ENCODE results near the gene PNMA8B.
"Not testable (repeated sequence)": the region's sequence is repeated elsewhere in the genome, so short reads cannot be mapped to it uniquely, and the experiment has no call there.

Gene PNMA8B, protein sequence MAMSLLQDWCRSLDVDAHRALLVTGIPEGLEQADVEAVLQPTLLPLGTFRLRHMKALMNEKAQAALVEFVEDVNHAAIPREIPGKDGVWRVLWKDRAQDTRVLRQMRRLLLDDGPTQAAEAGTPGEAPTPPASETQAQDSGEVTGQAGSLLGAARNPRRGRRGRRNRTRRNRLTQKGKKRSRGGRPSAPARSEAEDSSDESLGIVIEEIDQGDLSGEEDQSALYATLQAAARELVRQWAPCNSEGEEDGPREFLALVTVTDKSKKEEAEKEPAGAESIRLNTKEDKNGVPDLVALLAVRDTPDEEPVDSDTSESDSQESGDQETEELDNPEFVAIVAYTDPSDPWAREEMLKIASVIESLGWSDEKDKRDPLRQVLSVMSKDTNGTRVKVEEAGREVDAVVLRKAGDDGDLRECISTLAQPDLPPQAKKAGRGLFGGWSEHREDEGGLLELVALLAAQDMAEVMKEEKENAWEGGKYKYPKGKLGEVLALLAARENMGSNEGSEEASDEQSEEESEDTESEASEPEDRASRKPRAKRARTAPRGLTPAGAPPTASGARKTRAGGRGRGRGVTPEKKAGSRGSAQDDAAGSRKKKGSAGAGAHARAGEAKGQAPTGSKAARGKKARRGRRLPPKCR

GRCh38 chr19:46495786-46496099 is at the start of gene PNMA8B:
PNMA8B (minus strand) TSS chr19:46495867; CDS start chr19:46495465, 402 bp downstream.
- peak; percentile 34 for DNase-seq

GRCh38 chr19:46544651-46545050 is 49.0 kb upstream of the PNMA8B start:
- DNase-seq = no peak

GRCh38 chr19:46542428-46543230 is 47.0 kb upstream of the PNMA8B start:
- DNase-seq = peak; percentile 25

- DNase-seq = no peak
Observed at GRCh38 chr19:46537136-46538097, 41.8 kb upstream of the PNMA8B start.

GRCh38 chr19:46536391-46536790 is 40.7 kb upstream of the PNMA8B start:
- no peak for DNase-seq

DNA sequence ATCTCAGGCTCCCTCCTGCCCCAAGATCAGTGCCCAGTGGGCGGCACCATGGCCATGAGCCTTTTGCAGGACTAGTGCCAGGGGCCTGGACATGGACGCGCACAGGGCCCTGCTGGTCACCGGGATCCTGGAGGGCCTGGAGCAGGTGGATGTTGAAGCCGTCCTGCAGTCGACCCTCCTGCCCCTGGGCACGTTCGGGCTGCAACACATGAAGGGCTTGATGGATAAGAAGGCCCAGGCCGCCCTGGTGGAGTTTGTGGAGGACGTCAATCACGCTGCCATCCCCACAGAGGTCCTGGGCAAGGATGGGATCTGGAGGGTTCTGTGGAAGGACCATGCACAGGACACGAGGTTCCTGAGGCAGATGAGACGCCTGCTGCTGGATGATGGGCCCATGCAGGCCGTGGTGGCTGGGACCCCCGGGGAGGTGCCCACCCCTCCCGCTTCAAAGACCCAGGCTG is 38.0 kb upstream of the PNMA8B start:
- no peak for DNase-seq

DNA sequence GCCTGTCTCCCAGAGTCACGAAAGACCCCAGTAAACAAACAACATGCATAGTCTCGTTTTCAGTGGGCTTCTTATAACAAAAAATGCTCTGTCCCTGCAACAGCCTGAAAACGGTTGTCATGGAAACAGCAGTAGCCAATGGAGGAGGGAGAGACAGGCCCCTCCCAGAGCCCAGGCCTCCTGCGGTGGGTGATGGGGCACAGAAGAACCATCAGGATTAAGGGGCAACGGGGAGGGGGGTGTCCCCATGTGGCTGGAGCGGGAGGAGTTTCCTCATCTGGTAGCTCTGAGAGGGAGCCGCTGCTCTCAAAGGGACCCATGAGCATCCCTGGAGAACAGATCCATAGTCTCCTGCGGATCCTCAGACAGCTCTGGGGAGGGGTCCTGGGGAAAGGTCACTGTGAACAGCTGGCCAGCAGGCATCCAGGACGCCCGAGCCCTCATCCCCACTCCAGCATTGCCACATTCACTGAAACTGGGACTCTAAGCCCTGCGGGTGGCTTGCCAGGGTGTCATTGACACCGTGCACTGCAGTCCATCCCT is 37.5 kb upstream of the PNMA8B start:
- DNase-seq = no peak

DNA sequence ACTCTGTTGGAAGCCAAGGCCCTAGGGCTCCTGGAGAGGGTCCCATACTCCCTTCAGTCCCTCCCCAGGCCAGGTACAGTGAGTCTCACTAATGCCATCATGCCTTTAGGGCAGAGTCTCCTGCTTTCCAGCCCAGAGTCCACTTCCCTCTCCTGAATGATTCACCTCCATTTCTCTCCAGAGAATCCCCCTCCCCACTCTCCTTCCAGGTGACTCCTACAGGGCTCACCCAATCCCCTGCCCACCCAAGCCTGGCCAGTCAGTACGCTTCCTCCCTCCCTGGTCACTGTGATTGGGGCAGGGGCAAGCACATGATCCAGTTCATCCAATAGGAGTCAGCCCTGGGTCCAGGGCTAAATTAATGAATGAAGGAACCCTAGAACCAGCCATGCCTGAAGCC is 35.0 kb upstream of the PNMA8B start:
- DNase-seq = no peak

GRCh38 chr19:46529622-46530451 is 34.2 kb upstream of the PNMA8B start:
- DNase-seq = no peak

GRCh38 chr19:46528601-46529590 is 33.2 kb upstream of the PNMA8B start:
- DNase-seq = no peak

- DNase-seq = not testable (repeated sequence)
Observed at GRCh38 chr19:46526801-46527200, 31.1 kb upstream of the PNMA8B start.

DNA sequence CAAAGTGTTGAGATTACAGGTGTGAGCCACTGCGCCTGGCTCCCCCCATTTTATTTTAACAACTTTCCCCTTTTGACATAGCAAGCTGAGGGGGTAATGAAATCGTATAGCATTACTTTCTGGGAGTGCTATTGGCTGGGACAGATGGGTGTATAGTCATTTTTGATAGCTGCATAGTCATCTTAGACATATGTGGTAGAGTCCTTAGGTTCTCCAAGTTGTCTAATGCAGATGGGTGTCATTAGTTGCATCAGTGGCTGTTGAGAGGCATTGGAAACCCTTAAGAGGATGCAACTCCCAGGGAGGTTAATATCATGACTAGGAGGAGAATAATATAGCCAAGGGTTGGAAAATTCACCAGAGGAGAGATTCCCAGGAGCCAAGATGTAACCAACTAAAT is 28.6 kb upstream of the PNMA8B start:
- DNase-seq = no peak

DNA sequence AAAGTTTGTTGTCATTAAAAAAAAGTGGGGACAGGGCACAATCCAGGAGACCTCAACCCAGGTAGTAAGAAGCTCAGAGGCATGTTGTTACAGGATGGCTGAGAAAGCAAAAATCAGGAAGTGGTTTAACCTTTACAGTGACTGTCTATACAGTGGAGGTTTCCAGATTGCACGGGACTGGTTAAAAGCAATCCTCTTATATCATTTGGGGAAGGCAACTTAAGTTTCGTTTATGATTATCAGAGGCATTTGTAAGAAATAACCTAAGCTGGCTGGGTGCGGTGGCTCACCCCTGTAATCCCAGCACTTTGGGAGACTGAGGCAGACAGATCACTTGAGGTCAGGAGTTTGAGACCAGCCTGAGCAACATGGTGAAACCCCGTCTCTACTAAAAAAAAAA is 27.3 kb upstream of the PNMA8B start:
- DNase-seq = not testable (repeated sequence)

DNA sequence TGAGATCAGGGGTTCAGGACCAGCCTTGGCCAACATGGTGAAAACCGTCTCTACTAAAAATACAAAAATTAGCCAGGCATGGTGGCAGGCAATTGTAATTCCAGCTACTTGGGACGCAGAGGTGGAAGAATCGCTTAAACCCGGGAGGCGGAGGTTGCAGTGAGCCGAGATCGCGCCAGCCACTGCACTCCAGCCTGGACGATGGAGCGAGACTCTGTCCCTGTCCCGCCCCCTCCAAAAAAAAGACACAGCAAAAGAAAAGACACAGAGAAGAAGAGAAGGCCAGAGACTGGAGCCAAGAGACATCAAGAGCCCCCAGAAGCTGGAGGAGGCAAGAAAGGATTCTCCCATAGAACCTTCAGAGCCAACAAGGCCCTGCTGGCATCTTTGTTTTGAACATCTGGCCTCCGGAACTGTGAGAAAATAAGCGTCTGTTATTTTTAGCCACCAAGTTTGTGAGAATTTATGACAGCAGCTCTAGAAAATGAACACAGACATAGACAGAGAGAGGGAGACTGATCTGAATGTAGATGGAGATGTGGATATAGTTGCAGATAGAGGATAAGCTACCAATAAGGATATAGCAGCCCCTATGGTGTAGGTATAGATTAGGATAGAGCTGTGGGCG is 25.7 kb upstream of the PNMA8B start:
- no peak for DNase-seq

- no peak for DNase-seq
Observed at GRCh38 chr19:46520616-46521015, 24.9 kb upstream of the PNMA8B start.

DNA sequence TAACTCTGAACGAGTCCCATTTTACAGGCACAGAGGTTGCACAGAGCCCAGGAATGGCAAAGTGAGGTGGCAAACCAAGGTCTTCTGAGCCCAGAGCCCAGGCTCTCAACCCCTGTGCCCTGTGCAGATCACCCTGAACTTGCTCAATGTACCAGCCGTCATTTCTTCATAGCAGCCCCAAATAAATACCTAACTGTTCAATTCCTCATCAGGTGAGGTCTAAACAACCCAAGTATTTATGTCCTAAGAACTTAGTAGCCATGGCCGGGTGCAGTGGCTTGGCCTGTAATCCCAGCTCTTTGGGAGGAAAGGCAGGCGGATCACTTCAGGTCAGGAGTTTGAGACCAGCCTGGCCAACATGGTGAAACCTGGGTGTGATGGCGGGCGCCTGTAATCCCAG is 21.8 kb upstream of the PNMA8B start:
- no peak for DNase-seq

- DNase-seq = no peak
Observed at GRCh38 chr19:46515879-46516350, 20.2 kb upstream of the PNMA8B start.

DNA sequence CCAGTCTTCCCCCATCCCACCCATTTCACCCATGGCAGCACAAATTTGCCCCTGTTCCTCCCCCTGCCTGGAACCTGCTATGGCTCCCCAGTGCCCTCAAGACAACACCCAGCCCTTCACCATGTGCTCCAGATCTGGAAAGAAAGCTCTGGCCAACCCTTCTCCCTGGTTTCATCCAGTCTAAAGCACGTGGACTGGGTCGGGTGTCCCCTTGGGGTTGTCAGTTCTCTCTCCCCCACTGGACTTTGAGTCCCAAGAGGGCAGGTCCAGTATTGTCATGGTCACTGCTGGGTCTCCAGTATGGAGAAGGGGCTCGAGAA is 19.6 kb upstream of the PNMA8B start:
- no peak for DNase-seq

- DNase-seq = no peak
Observed at GRCh38 chr19:46514589-46515289, 19.1 kb upstream of the PNMA8B start.
